ENCODE measurements around the gene FASTKD1. TPM values are rescaled to one million over a fixed set of nuclear protein-coding genes. Genes with fewer than 3 reads are reported as not detected.

Gene FASTKD1
- polyA plus RNA-seq, 3 donors: 9.1 to 16.9 (median 14.3) TPM

- no peaks in the 10 kb centered on the region for H3K27me3 Mint-ChIP-seq (ENCODE audit: low read depth in 3 of 3)
- no peaks in the 10 kb centered on the region for H3K4me1 ChIP-seq (ENCODE audit: control insufficient read depth in 1 of 2, insufficient read depth in 2 of 2, low read length in 2 of 2)
- DNase-seq: no peak
- H3K36me3 Mint-ChIP-seq: no peaks in the 10 kb centered on the region
- no peaks in the 10 kb centered on the region for H3K9me3 ChIP-seq (replicated peaks in 1 of 2; ENCODE audit: control insufficient read depth in 1 of 2, insufficient read depth in 1 of 2, low read length in 2 of 2)
- intact Hi-C loops (cut with micrococcal nuclease): no loop called here
- no peak overlapping the region for H3K9ac ChIP-seq (ENCODE audit: insufficient read depth, low read length, poor library complexity, severe bottlenecking)
- H3K4me1 Mint-ChIP-seq: no peaks in the 10 kb centered on the region
- no CpG with 5 or more reads among the region's 3 CpGs for WGBS (ENCODE audit: insufficient coverage)
- no peaks in the 10 kb centered on the region for H3K9me3 Mint-ChIP-seq
- no peaks in the 10 kb centered on the region for H3K36me3 ChIP-seq (replicated peaks in 1 of 2; ENCODE audit: control insufficient read depth in 1 of 2, insufficient read depth in 2 of 2, low read length in 2 of 2)
- H2AFZ ChIP-seq (ENCODE audit: insufficient read depth, low read depth, low read length, poor library complexity, severe bottlenecking): no peak overlapping the region
- no peaks in the 10 kb centered on the region for H4K20me1 ChIP-seq (ENCODE audit: insufficient read depth, low read length)
- no peak overlapping the region for H3K27ac Mint-ChIP-seq
- H3K4me3 Mint-ChIP-seq: no peak overlapping the region
- TF ChIP-seq CTCF (IDR thresholded peaks at IDR 0.05): no peak
- H3K27me3 ChIP-seq (ENCODE audit: control insufficient read depth in 2 of 2, insufficient read depth in 2 of 2, low read length in 2 of 2): no peaks in the 10 kb centered on the region
- H3K4me3 ChIP-seq (replicated peaks in 1 of 3; ENCODE audit: low read depth in 2 of 3, low read length in 3 of 3): no peak overlapping the region
- no peaks in the 10 kb centered on the region for H3K79me2 ChIP-seq (ENCODE audit: insufficient read depth, low read length)
- no peak overlapping the region for H3K4me2 ChIP-seq (replicated peaks; ENCODE audit: extremely low read depth, low read length, poor library complexity, severe bottlenecking)
- no peak overlapping the region for H3K27ac ChIP-seq (ENCODE audit: low read depth in 1 of 2, low read length in 2 of 2)
Observed at GRCh38 chr2:169513926-169514325, 59.7 kb downstream of the FASTKD1 start.

GRCh38 chr2:169513094-169513493, 60.6 kb downstream of the FASTKD1 start:
- H3K36me3 Mint-ChIP-seq: no peaks in the 10 kb centered on the region
- no peak overlapping the region for H3K4me3 Mint-ChIP-seq
- H3K36me3 ChIP-seq (replicated peaks in 1 of 2; ENCODE audit: control insufficient read depth in 1 of 2, insufficient read depth in 2 of 2, low read length in 2 of 2): no peaks in the 10 kb centered on the region
- H3K27me3 Mint-ChIP-seq (ENCODE audit: low read depth in 3 of 3): no peaks in the 10 kb centered on the region
- H3K9ac ChIP-seq (ENCODE audit: insufficient read depth, low read length, poor library complexity, severe bottlenecking): no peak overlapping the region
- no peaks in the 10 kb centered on the region for H3K9me3 Mint-ChIP-seq
- TF ChIP-seq CTCF (IDR thresholded peaks at IDR 0.05): no peak
- no peaks in the 10 kb centered on the region for H3K4me1 ChIP-seq (ENCODE audit: control insufficient read depth in 1 of 2, insufficient read depth in 2 of 2, low read length in 2 of 2)
- no peak overlapping the region for H2AFZ ChIP-seq (ENCODE audit: insufficient read depth, low read depth, low read length, poor library complexity, severe bottlenecking)
- no peak overlapping the region for H3K4me3 ChIP-seq (replicated peaks in 1 of 3; ENCODE audit: low read depth in 2 of 3, low read length in 3 of 3)
- H3K4me2 ChIP-seq (replicated peaks; ENCODE audit: extremely low read depth, low read length, poor library complexity, severe bottlenecking): no peak overlapping the region
- intact Hi-C loops (cut with micrococcal nuclease): no loop called here
- H3K27me3 ChIP-seq (ENCODE audit: control insufficient read depth in 2 of 2, insufficient read depth in 2 of 2, low read length in 2 of 2): no peaks in the 10 kb centered on the region
- H3K27ac Mint-ChIP-seq: no peak overlapping the region
- H3K79me2 ChIP-seq (ENCODE audit: insufficient read depth, low read length): no peaks in the 10 kb centered on the region
- DNase-seq: no peak
- H3K4me1 Mint-ChIP-seq: no peaks in the 10 kb centered on the region
- no peaks in the 10 kb centered on the region for H3K9me3 ChIP-seq (replicated peaks in 1 of 2; ENCODE audit: control insufficient read depth in 1 of 2, insufficient read depth in 1 of 2, low read length in 2 of 2)
- no peaks in the 10 kb centered on the region for H4K20me1 ChIP-seq (ENCODE audit: insufficient read depth, low read length)
- no peak overlapping the region for H3K27ac ChIP-seq (ENCODE audit: low read depth in 1 of 2, low read length in 2 of 2)
- no CpG with 5 or more reads among the region's 1 CpG for WGBS (ENCODE audit: insufficient coverage)

Data from CD14-positive monocyte (primary cell).